DND-41 (cell line): Measurements from ENCODE around the gene RAB18.

ENCODE experiments used
- EZH2 ChIP-seq: IDR thresholded peaks from 3 replicates; pipeline ENCODE4 v1.6.1; 2012; ENCODE audit warnings: borderline replicate concordance, low read depth, mild to moderate bottlenecking, moderate library complexity, low read length, inconsistent platforms; ENCODE audit not compliant: severe bottlenecking
- TF ChIP-seq, protein P1 (sequence below): IDR thresholded peaks from 2 replicates; pipeline ENCODE4 v1.5.1; 2012; ENCODE audit warnings: borderline replicate concordance, low read length, moderate library complexity, mild to moderate bottlenecking; ENCODE audit not compliant: poor library complexity, severe bottlenecking; ENCODE audit errors: extremely low read depth

DNA sequence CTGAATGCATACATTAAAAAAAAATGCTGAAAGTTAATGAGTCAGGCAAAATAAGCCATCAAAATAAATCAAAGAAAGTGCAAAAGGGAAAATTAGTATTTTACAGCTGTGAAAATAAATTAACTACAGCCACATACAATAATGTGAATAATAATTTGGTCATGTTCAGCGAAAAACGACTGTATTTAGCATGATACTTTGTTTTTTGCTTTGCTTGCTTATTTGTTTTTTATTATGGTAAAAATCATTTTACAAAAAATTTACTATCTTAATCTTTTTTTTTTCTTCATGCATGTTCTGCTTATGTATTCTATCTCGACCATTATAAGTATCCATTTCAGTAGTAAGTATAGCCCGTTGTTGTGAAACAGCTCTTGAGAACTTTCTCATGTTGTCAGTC lies 77.1 kb downstream of the RAB18 start:
- TF ChIP-seq, protein P1, sequence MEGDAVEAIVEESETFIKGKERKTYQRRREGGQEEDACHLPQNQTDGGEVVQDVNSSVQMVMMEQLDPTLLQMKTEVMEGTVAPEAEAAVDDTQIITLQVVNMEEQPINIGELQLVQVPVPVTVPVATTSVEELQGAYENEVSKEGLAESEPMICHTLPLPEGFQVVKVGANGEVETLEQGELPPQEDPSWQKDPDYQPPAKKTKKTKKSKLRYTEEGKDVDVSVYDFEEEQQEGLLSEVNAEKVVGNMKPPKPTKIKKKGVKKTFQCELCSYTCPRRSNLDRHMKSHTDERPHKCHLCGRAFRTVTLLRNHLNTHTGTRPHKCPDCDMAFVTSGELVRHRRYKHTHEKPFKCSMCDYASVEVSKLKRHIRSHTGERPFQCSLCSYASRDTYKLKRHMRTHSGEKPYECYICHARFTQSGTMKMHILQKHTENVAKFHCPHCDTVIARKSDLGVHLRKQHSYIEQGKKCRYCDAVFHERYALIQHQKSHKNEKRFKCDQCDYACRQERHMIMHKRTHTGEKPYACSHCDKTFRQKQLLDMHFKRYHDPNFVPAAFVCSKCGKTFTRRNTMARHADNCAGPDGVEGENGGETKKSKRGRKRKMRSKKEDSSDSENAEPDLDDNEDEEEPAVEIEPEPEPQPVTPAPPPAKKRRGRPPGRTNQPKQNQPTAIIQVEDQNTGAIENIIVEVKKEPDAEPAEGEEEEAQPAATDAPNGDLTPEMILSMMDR: no peak
- no peak for TF ChIP-seq EZH2
